ENCODE measurements around the gene PTPRD. TPM values are rescaled to one million over a fixed set of nuclear protein-coding genes. Genes with fewer than 3 reads are reported as not detected.

The PTPRD gene
- total RNA-seq, 1 experiment from 2014 or later = 32.5 TPM

- Histone ChIP-seq H4K5ac (ENCODE audit: insufficient read length, low read depth, low read length) (no peak overlapping the region), H3K27me3 (ENCODE audit: insufficient read depth, low read length) (no peaks in the 10 kb centered on the region), H3K9me3 (ENCODE audit: control insufficient read depth, low read depth, low read length) (no peaks in the 10 kb centered on the region), H3K4me1 (ENCODE audit: insufficient read depth, low read length) (no peaks in the 10 kb centered on the region), H2BK12ac (ENCODE audit: insufficient read length, low read depth, low read length) (no peak overlapping the region), H3K79me2 (ENCODE audit: insufficient read depth, low read length) (no peaks in the 10 kb centered on the region), H2BK5ac (ENCODE audit: insufficient read length, low read length) (no peak overlapping the region), H3K56ac (ENCODE audit: insufficient read length, low read depth, low read length) (no peak overlapping the region), H3K23ac (ENCODE audit: insufficient read length, low read depth, low read length) (no peak overlapping the region), H3K79me1 (ENCODE audit: insufficient read depth, low read depth, low read length, poor library complexity, severe bottlenecking) (no peaks in the 10 kb centered on the region), H3K9ac (ENCODE audit: extremely low read depth, insufficient read length, low read length) (no peak overlapping the region), H2BK15ac (ENCODE audit: low read depth, low read length) (no peak overlapping the region), H4K8ac (replicated peaks; ENCODE audit: insufficient read length, low read depth, low read length) (no peak overlapping the region), H3K4me2 (ENCODE audit: insufficient read depth, insufficient read length, low read length) (no peak overlapping the region), H2AFZ (ENCODE audit: low read length) (no peak overlapping the region), H2BK20ac (ENCODE audit: low read depth, low read length, poor library complexity, severe bottlenecking) (no peak overlapping the region), H4K20me1 (ENCODE audit: control insufficient read depth, insufficient read depth, insufficient read length) (no peaks in the 10 kb centered on the region), H3K23me2 (ENCODE audit: insufficient read length, low read depth, low read length, poor library complexity, severe bottlenecking) (no peaks in the 10 kb centered on the region), H2BK120ac (ENCODE audit: low read depth, low read length, poor library complexity, severe bottlenecking) (no peak overlapping the region), H3K14ac (ENCODE audit: insufficient read depth, low read length) (no peak overlapping the region), H3K18ac (ENCODE audit: insufficient read length, low read depth, low read length) (no peak overlapping the region), H3T11ph (ENCODE audit: low read length) (no peak overlapping the region), H3K27ac (ENCODE audit: insufficient read length, low read depth, low read length) (no peak overlapping the region), H2AK5ac (ENCODE audit: insufficient read length, low read length) (no peak overlapping the region), H4K91ac (ENCODE audit: insufficient read length, low read depth, low read length) (no peak overlapping the region), H3K4ac (ENCODE audit: low read depth, low read length) (no peak overlapping the region)
- no peak for DNase-seq
- H3K27me3 Mint-ChIP-seq (ENCODE audit: low read depth) = no peaks in the 10 kb centered on the region
- peak overlapping the region in 1 of 3 experiments; percentile 1; a peak in 1 of 7 replicates for H3K27ac Mint-ChIP-seq
- no peak overlapping the region for H3K4me3 Mint-ChIP-seq
- peaks cover 12 to 21% of the 10 kb centered on the region in 2 experiments for H3K4me1 Mint-ChIP-seq
- no peaks in the 10 kb centered on the region for H3K9me3 Mint-ChIP-seq
- no peaks in the 10 kb centered on the region for H3K36me3 Mint-ChIP-seq (ENCODE audit: insufficient read depth in 1 of 3, low read depth in 3 of 3)
- no CpG with 5 or more reads among the region's 11 CpGs for WGBS (ENCODE audit: extremely low coverage, insufficient read length, low lambda C conversion rate)
- TF ChIP-seq, protein P1, sequence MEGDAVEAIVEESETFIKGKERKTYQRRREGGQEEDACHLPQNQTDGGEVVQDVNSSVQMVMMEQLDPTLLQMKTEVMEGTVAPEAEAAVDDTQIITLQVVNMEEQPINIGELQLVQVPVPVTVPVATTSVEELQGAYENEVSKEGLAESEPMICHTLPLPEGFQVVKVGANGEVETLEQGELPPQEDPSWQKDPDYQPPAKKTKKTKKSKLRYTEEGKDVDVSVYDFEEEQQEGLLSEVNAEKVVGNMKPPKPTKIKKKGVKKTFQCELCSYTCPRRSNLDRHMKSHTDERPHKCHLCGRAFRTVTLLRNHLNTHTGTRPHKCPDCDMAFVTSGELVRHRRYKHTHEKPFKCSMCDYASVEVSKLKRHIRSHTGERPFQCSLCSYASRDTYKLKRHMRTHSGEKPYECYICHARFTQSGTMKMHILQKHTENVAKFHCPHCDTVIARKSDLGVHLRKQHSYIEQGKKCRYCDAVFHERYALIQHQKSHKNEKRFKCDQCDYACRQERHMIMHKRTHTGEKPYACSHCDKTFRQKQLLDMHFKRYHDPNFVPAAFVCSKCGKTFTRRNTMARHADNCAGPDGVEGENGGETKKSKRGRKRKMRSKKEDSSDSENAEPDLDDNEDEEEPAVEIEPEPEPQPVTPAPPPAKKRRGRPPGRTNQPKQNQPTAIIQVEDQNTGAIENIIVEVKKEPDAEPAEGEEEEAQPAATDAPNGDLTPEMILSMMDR (conservative IDR thresholded peaks at IDR 0.05) = no peak
Measured at GRCh38 chr9:8724284-8725018, 1888.4 kb downstream of the PTPRD start.

Data from H9 (cell line).